Astrocyte of the cerebellum (primary cell): ENCODE measurements around the gene TTC28.
"Not testable (repeated sequence)": the region's sequence is repeated elsewhere in the genome, so short reads cannot be mapped to it uniquely, and the experiment has no call there.

Experiments
- DNase-seq: peaks from one replicate; pipeline ENCODE4 v3.0.0-alpha.2; 2011; ENCODE audit warnings: low read depth
- H3K4me3 ChIP-seq: 2 replicates; pipeline ENCODE4 v1.5.1; 2011; ENCODE audit warnings: mild to moderate bottlenecking, low read depth, low read length, moderate library complexity
- in situ Hi-C: cut with HindIII; loops from 2 replicates; pipeline ENCODE4 v1.10.0; 2017; ENCODE audit warnings: low sequenced_read_pairs
- TF ChIP-seq, protein P1 (sequence below): IDR thresholded peaks from 2 replicates; pipeline ENCODE4 v1.5.1; 2012; ENCODE audit warnings: low read length, low read depth, moderate library complexity, mild to moderate bottlenecking; ENCODE audit errors: missing control alignments

Gene TTC28

DNA sequence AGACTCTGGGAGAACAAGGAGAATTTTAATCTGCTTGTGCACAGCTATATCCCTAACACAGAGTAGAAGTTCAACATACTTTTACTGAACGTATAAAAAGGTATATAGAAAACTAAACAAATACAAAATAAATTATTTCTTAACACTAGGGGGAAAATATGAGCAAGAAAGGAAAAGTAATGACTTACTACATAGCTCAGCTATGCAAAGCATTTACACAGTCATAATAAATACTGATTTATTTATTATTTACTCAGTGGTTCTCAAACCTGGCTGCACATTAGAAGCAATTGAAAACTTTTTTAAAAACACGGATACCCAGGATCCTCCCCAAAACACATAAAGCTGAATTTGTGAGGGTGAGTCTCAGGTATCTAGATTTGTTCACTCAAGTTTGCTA, 182.5 kb downstream of the TTC28 start:
- DNase-seq, result no peak
- TF ChIP-seq, protein P1, sequence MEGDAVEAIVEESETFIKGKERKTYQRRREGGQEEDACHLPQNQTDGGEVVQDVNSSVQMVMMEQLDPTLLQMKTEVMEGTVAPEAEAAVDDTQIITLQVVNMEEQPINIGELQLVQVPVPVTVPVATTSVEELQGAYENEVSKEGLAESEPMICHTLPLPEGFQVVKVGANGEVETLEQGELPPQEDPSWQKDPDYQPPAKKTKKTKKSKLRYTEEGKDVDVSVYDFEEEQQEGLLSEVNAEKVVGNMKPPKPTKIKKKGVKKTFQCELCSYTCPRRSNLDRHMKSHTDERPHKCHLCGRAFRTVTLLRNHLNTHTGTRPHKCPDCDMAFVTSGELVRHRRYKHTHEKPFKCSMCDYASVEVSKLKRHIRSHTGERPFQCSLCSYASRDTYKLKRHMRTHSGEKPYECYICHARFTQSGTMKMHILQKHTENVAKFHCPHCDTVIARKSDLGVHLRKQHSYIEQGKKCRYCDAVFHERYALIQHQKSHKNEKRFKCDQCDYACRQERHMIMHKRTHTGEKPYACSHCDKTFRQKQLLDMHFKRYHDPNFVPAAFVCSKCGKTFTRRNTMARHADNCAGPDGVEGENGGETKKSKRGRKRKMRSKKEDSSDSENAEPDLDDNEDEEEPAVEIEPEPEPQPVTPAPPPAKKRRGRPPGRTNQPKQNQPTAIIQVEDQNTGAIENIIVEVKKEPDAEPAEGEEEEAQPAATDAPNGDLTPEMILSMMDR, result no peak
- in situ Hi-C loops, result no loop called here
- no peak overlapping the region for H3K4me3 ChIP-seq

- H3K4me3 ChIP-seq, in situ Hi-C loops, DNase-seq: not testable (repeated sequence)
Measured at GRCh38 chr22:28491289-28491688, 188.4 kb downstream of the TTC28 start.

- H3K4me3 ChIP-seq, result no peak overlapping the region
- DNase-seq, result no peak
- in situ Hi-C loops, result no loop called here
- TF ChIP-seq, protein P1, result no peak
Measured at GRCh38 chr22:28488825-28489224, 190.8 kb downstream of the TTC28 start.

- DNase-seq, result no peak
- TF ChIP-seq, protein P1, result no peak
- in situ Hi-C loops, result no loop called here
Measured at GRCh38 chr22:28484662-28485061, 195.0 kb downstream of the TTC28 start.

GRCh38 chr22:28481725-28482124, 197.9 kb downstream of the TTC28 start:
- no peak for DNase-seq
- in situ Hi-C loops, result no loop called here
- no peak overlapping the region for H3K4me3 ChIP-seq
- TF ChIP-seq, protein P1, result no peak

More at GRCh38 chr22:28484662-28485061, 195.0 kb downstream of the TTC28 start:
- no peak overlapping the region for H3K4me3 ChIP-seq

DNA sequence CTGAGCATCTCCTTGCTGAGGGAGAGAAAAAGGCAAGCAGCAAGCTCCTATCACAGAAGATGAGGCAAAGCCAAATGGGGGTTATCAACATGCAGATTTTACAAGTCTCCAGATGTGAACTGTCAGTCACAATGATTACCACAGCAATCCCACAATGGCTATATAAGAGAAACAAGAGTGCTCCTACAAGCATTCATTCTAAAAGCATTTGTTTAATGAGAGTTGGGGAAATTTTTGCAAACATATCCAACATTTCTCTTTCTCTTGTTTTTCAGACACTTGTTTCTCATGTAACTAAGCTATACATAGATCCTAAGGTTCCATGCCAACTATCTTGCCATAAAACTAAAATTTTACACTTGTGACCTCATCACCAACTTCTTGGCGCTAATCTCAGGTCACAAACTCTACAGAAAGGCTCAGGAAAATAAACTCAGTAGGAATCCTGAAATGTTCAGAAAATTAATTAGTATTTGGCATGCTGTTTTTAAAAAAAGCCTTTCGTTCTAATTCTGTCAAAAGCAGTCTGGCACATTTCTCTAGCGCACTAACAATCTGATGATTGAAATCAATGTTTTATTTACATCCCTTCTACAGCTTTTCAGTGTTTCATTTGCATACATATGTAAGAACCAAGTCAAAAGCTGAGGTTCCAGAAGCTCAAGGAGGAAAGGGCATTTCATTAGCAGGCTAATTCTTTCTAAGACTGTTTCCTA, 199.5 kb downstream of the TTC28 start:
- H3K4me3 ChIP-seq, result no peak overlapping the region
- TF ChIP-seq, protein P1, result no peak
- no peak for DNase-seq
- in situ Hi-C loops, result no loop called here

DNA sequence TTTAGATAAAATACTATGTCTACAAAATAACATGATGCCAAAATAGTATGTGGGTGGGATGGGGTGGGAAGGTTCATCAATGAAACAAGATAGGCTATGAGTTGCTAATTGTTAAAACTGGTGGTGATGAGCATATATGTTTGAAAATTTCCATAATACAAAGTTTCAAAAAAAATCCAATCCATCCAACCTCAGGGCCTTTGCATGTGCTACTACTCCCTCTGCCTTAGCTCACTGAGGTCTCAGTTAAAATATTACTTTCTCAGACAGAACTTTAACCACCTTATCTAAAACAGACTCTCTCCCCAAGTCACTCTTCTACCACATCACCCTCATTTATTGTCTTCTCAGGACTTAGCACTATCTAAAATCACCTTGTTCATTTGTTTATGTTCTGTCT, 201.1 kb downstream of the TTC28 start:
- in situ Hi-C loops, result no loop called here
- no peak for DNase-seq
- TF ChIP-seq, protein P1, result no peak
- H3K4me3 ChIP-seq, result no peak overlapping the region
